ENCODE measurements around the gene LAPTM4A.
"Not testable (repeated sequence)": the region's sequence is repeated elsewhere in the genome, so short reads cannot be mapped to it uniquely, and the experiment has no call there.

LAPTM4A gene

DNA sequence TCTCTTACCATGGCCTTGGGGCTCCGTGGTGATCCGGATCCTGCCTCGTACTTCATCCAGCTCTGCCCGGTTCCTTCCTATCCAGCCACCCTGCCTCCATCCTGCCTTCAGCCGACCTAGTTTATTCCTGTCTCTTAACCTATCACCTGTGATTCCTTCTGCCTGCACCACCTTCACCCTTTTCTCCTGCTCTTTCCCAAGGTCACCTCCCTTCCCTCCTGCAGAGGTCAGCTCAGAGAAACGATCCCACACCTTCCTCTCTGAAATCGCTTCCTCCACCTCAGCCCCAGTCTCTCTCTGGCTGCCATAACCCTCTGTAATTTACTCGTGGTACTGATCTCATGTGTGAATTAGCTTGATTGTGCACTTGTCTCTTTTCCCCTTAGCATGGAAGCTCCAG, 23.5 kb upstream of the LAPTM4A start:
- H3K79me2 ChIP-seq (ENCODE audit: insufficient read depth, low read length) = no peaks in the 10 kb centered on the region
- H4K20me1 ChIP-seq (ENCODE audit: insufficient read depth, low read length) = no peaks in the 10 kb centered on the region
- H3K27ac ChIP-seq (ENCODE audit: low read depth, low read length, poor library complexity, severe bottlenecking) = no peak overlapping the region
- no peak overlapping the region for H2AFZ ChIP-seq (ENCODE audit: low read length)
- no peaks in the 10 kb centered on the region for H3K9me2 ChIP-seq (ENCODE audit: low read depth, low read length)
- H3K27me3 ChIP-seq (ENCODE audit: insufficient read depth, low read length) = no peaks in the 10 kb centered on the region
- no peaks in the 10 kb centered on the region for H3K36me3 ChIP-seq (ENCODE audit: insufficient read depth, low read length)
- TF ChIP-seq CTCF (IDR thresholded peaks at IDR 0.05; ENCODE audit: low read length) (no peak), EZH2 (IDR thresholded peaks at IDR 0.05; ENCODE audit: borderline replicate concordance, low read length) (no peak)
- H3K9me3 ChIP-seq (ENCODE audit: low read length) = no peaks in the 10 kb centered on the region
- H3K4me2 ChIP-seq (ENCODE audit: low read length) = no peak overlapping the region
- H3K9ac ChIP-seq (ENCODE audit: low read length) = no peak overlapping the region
- no peaks in the 10 kb centered on the region for H3K4me1 ChIP-seq (ENCODE audit: insufficient read depth, low read length, severe bottlenecking)
- no peaks in the 10 kb centered on the region for H3F3A ChIP-seq (ENCODE audit: insufficient read depth, low read length)
- H3K4me3 ChIP-seq (ENCODE audit: low read depth, low read length, poor library complexity, severe bottlenecking) = no peak overlapping the region

DNA sequence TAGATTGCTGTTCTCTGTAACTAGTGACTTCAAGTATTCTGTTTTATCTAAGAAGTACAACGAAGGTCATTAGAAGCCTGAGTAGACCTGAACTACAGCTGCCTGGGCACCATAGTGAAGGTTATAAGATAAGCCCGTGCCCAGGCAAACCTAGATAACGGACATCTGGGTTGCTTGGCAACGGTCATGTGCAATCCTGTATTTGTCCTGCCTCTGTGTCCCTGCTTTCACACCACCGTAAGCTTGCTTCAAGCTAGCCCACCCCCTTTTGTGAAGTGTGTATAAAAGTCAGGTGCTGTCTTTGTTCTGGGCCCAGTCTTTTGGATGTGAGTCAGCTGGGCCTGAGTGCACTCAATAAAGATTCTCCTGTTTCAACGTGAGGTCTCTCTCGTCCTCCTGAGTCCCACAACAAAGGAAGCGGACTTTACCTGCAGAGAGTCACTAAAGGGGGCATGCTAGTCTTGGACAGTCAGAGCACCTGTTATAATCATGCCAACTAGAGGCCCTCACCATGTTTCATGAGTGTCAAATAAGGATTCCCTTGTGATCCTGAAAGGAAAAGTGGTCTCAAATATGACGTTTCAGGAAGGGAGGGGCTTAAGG, 22.7 kb upstream of the LAPTM4A start:
- H3K79me2 ChIP-seq (ENCODE audit: insufficient read depth, low read length); H3F3A ChIP-seq (ENCODE audit: insufficient read depth, low read length); H3K4me1 ChIP-seq (ENCODE audit: insufficient read depth, low read length, severe bottlenecking); H3K9me2 ChIP-seq (ENCODE audit: low read depth, low read length); H3K4me3 ChIP-seq (ENCODE audit: low read depth, low read length, poor library complexity, severe bottlenecking); H2AFZ ChIP-seq (ENCODE audit: low read length); H3K27ac ChIP-seq (ENCODE audit: low read depth, low read length, poor library complexity, severe bottlenecking); H3K27me3 ChIP-seq (ENCODE audit: insufficient read depth, low read length); H4K20me1 ChIP-seq (ENCODE audit: insufficient read depth, low read length); H3K9me3 ChIP-seq (ENCODE audit: low read length); H3K36me3 ChIP-seq (ENCODE audit: insufficient read depth, low read length); H3K4me2 ChIP-seq (ENCODE audit: low read length); H3K9ac ChIP-seq (ENCODE audit: low read length): not testable (repeated sequence)

GRCh38 chr2:20073460-20073859, 22.0 kb upstream of the LAPTM4A start:
- TF ChIP-seq CTCF (IDR thresholded peaks at IDR 0.05; ENCODE audit: low read length) (no peak), EZH2 (IDR thresholded peaks at IDR 0.05; ENCODE audit: borderline replicate concordance, low read length) (no peak)
- H4K20me1 ChIP-seq (ENCODE audit: insufficient read depth, low read length) = no peaks in the 10 kb centered on the region
- no peaks in the 10 kb centered on the region for H3K9me2 ChIP-seq (ENCODE audit: low read depth, low read length)
- H3K9ac ChIP-seq (ENCODE audit: low read length) = no peak overlapping the region
- no peaks in the 10 kb centered on the region for H3K27me3 ChIP-seq (ENCODE audit: insufficient read depth, low read length)
- no peaks in the 10 kb centered on the region for H3K79me2 ChIP-seq (ENCODE audit: insufficient read depth, low read length)
- H3K27ac ChIP-seq (ENCODE audit: low read depth, low read length, poor library complexity, severe bottlenecking) = no peak overlapping the region
- H3K4me1 ChIP-seq (ENCODE audit: insufficient read depth, low read length, severe bottlenecking) = no peaks in the 10 kb centered on the region
- H2AFZ ChIP-seq (ENCODE audit: low read length) = no peak overlapping the region
- H3K4me3 ChIP-seq (ENCODE audit: low read depth, low read length, poor library complexity, severe bottlenecking) = no peak overlapping the region
- no peak overlapping the region for H3K4me2 ChIP-seq (ENCODE audit: low read length)
- H3K36me3 ChIP-seq (ENCODE audit: insufficient read depth, low read length) = no peaks in the 10 kb centered on the region
- no peaks in the 10 kb centered on the region for H3F3A ChIP-seq (ENCODE audit: insufficient read depth, low read length)
- no peaks in the 10 kb centered on the region for H3K9me3 ChIP-seq (ENCODE audit: low read length)

GRCh38 chr2:20072436-20073158, 21.2 kb upstream of the LAPTM4A start:
- no peaks in the 10 kb centered on the region for H3K79me2 ChIP-seq (ENCODE audit: insufficient read depth, low read length)
- no peaks in the 10 kb centered on the region for H3K9me3 ChIP-seq (ENCODE audit: low read length)
- no peak overlapping the region for H3K27ac ChIP-seq (ENCODE audit: low read depth, low read length, poor library complexity, severe bottlenecking)

More at GRCh38 chr2:20072436-20073158, 21.2 kb upstream of the LAPTM4A start:
- Histone ChIP-seq H2AFZ (ENCODE audit: low read length) (no peak overlapping the region), H3K27me3 (ENCODE audit: insufficient read depth, low read length) (no peaks in the 10 kb centered on the region), H3K36me3 (ENCODE audit: insufficient read depth, low read length) (no peaks in the 10 kb centered on the region), H3K4me3 (ENCODE audit: low read depth, low read length, poor library complexity, severe bottlenecking) (no peak overlapping the region), H3F3A (ENCODE audit: insufficient read depth, low read length) (no peaks in the 10 kb centered on the region), H3K4me1 (ENCODE audit: insufficient read depth, low read length, severe bottlenecking) (no peaks in the 10 kb centered on the region), H3K9ac (ENCODE audit: low read length) (no peak overlapping the region), H3K9me2 (ENCODE audit: low read depth, low read length) (no peaks in the 10 kb centered on the region), H4K20me1 (ENCODE audit: insufficient read depth, low read length) (no peaks in the 10 kb centered on the region), H3K4me2 (ENCODE audit: low read length) (no peak overlapping the region)
- no peak for TF ChIP-seq CTCF (IDR thresholded peaks at IDR 0.05; ENCODE audit: low read length)
- no peak for TF ChIP-seq EZH2 (IDR thresholded peaks at IDR 0.05; ENCODE audit: borderline replicate concordance, low read length)
